Large intestine (tissue), 3 donors: ENCODE results near the gene SELENON. TPM values are rescaled to one million over a fixed set of nuclear protein-coding genes. Genes with fewer than 3 reads are reported as not detected.

Experiments
- DNase-seq, 2 donors: peaks; one replicate each; pipeline versions ENCODE4 v3.0.0 to v3.0.0-alpha.2; 2013
- H3K27ac ChIP-seq: one replicate; pipeline ENCODE4 v1.5.1; 2013; ENCODE audit warnings: low read length
- H3K27me3 ChIP-seq: 2 replicates; pipeline ENCODE4 v1.6.1; 2013; ENCODE audit warnings: low read length; ENCODE audit not compliant: control insufficient read depth, insufficient read depth
- H3K36me3 ChIP-seq: 2 replicates; pipeline ENCODE4 v1.6.1; 2013; ENCODE audit warnings: low read length; ENCODE audit not compliant: control insufficient read depth, insufficient read depth
- H3K4me1 ChIP-seq: one replicate; pipeline ENCODE4 v1.6.1; 2013; ENCODE audit warnings: low read length; ENCODE audit not compliant: control insufficient read depth, insufficient read depth
- H3K4me3 ChIP-seq: one replicate; pipeline ENCODE4 v1.5.1; 2013; ENCODE audit warnings: low read length
- H3K9me3 ChIP-seq: one replicate; pipeline ENCODE4 v1.6.1; 2013; ENCODE audit warnings: mild to moderate bottlenecking, low read depth, low read length, moderate library complexity; ENCODE audit not compliant: control insufficient read depth
- WGBS: methylation state at CpG from one replicate; pipeline ENCODE4 v1.1.5; 2013; ENCODE audit warnings: low lambda C conversion rate; ENCODE audit not compliant: insufficient coverage; 5-methylcytosine and 5-hydroxymethylcytosine counted together
- polyA plus RNA-seq: library from polyadenylated mRNA; unstranded; fragments of 120-200 nt; gene quantifications from one replicate; pipeline ENCODE4 v1.2.1, GENCODE V29; 2013

SELENON gene
- polyA plus RNA-seq, 1 donor, result 62.9 TPM

DNA sequence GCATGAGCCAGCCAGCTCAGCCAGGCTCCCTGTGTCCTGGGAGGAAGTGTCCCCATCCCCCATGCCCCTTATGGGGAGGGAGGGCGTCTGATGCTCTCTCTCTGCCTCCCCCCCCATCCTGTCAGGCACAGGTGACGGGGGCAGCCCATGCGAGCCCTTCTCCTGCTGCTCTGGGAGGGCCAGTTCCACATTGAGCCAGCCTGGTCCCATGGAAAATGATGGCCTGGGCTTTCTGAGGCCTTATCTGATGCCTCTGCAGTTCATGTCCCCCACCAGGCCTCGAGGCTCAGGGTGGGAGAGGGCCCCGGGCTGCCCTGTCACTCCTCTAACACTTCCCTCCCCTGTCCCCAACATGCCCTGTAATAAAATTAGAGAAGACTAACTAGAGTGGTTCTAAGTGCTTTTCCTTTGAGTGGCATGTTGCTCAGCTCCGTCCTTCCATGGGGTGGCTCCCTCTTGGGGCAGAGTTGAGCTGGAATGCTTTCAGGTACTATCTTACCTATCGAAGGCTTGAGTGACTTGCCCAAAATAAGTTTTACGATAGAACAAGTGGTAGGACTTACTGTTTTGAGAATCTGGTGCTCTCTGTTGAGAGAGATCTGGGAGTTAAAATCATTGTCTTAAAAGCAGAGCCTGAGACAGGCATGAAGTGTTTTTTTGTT, 18.0 kb downstream of the SELENON start:
- no peak overlapping the region for H3K4me3 ChIP-seq
- H3K9me3 ChIP-seq, result no peaks in the 10 kb centered on the region
- H3K36me3 ChIP-seq, result peaks cover 33% of the 10 kb centered on the region
- WGBS, result no CpG with 5 or more reads among the region's 8 CpGs
- no peaks in the 10 kb centered on the region for H3K27me3 ChIP-seq
- peaks cover 29% of the 10 kb centered on the region for H3K4me1 ChIP-seq
- peak overlapping the region; percentile 93 for H3K27ac ChIP-seq
- peak in 1 of 2 donors; percentile 58 for DNase-seq

DNA sequence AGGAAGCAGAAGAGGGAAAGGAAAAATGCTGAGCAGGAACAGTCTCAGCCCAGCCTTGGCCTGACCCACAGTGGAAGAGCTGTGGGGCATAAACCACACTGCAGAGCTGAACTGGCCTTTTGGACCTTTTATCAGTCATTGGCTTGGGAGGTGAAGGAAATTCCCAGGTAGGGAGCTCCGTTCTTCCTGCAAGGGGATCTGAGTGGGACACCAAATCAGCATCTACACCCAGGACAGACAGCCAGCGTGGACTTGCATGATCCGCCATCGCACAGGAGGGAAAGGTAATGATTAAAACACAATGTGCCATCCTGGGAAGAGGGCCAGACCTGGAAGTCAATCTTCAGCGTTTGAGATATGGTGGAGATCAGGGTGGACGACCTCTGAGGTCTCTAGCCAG, 18.6 kb downstream of the SELENON start:
- WGBS, result no CpG with 5 or more reads among the region's 6 CpGs
- Histone ChIP-seq H3K4me1 (peaks cover 29% of the 10 kb centered on the region), H3K27ac (peak overlapping the region; percentile 93), H3K27me3 (no peaks in the 10 kb centered on the region), H3K9me3 (no peaks in the 10 kb centered on the region), H3K4me3 (peak overlapping the region; percentile 87), H3K36me3 (peaks cover 35% of the 10 kb centered on the region)
- peak in 1 of 2 donors; percentile 75 for DNase-seq

DNA sequence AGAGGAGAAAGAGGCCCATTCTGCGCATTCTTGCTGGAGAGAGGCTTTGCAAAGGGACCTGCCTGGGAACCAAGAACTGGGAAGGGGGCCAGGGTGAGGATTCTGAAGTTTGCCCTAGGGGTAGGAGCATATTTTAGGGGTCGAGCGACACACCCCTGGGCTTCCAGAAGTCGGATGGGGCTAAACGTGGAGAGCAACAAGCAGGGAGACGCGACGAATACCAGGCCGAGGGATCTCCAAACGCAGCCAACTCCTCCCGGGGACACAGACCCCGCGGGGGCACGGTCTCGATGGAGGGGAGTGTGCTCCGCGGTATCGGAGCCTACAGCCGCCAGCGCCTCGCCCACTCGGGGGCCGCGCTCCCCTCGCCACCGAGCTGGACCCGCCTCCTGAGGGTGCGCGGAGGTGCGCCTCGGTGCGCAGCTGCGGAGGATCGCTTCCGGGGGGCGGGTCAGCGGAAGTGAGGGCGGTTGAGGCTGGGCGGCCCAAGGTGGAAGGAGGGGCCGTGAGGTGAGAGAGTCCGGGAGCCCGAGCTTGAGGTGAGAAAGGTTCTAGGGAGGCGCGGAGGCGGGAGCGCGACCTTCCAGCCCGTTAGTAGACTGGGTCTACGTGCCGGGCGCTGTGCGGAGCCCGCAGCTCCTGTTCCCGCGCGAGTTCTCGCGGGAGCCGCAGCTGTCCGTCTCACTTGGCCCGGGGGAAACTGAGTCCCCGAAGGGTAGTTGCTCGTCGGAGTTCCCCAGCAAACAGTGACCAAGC, 19.7 kb downstream of the SELENON start, which contains the start of gene MTFR1L:
MTFR1L (plus strand) TSS at position 464 of the 756 bp plus-strand sequence. CDS start 3,151 bp downstream, outside the sequence.
- H3K9me3 ChIP-seq, result no peaks in the 10 kb centered on the region
- DNase-seq, result peak; percentile 91 to 96

DNA sequence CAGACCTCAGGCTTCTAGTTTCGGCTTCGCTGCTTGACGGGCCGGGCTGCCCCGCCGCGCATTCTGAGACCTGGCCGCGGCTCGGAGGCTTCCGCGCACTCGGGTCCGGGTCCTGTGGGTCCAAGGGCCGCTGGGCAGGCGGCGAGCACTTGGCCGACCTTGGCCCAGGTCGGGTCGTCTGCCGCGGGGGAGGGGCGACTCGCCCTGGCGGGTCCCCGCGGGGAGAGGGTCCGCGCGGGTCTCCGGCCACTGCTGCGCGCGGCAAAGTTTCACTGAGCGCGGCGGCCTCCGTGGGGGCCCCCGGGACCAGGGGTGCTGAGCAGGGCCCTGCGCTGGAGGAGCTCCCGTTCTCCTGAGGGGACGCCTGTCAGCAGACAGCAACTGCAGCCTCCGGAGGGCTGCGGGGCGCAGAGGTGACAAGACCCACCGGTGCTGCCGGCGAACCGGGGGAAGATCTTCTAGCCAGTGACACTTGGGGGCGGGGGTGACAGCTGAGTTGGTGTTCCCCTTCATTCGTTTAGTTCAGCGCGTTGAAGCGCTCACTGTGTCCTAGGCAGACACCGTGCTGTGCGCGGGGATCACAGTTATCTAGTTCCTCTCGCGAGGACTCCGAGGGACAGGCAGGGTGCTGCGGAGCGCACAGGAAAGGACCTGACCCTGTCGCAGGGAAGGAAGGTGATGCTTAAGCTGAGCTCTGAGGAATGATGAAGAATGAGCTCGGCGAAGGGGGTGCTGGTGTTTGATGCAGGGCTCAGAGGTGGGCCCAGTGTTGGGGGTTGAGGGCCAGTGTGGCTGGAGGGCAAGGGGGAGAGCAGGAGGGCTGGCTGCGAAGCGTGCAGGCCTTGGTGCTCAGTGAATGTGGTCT, 20.5 kb downstream of the SELENON start:
- no CpG with 5 or more reads among the region's 67 CpGs for WGBS
- H3K4me1 ChIP-seq, result peaks cover 29% of the 10 kb centered on the region

More for the DNA sequence above, 19.7 kb downstream of the SELENON start, which contains the start of gene MTFR1L:
- Histone ChIP-seq H3K4me3 (peak within 1 kb of the TSS; percentile 87), H3K36me3 (peaks cover 30% of the 10 kb centered on the region), H3K4me1 (peaks cover 29% of the 10 kb centered on the region), H3K27ac (peak within 1 kb of the TSS; percentile 93), H3K27me3 (no peaks in the 10 kb centered on the region)
- WGBS, result no CpG with 5 or more reads among the region's 64 CpGs

DNA sequence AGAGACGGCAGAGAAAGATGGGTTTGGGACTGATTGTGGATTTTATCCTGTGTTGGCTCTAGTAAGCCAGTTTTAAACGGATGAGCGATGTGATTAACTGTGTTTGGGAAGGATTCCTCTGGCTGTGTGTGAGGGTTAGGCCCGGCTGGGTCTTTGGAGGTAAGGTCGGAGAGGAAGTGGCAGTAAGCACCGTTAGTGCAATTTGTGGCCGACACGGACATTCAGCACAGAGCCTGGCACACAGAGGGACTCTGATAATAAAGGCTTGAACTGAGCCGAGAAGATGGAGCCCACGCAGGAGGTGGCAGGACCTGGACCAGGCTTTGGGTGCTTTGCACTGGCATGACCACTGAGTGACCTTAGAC, 21.1 kb downstream of the SELENON start:
- DNase-seq, result no peak
- no peaks in the 10 kb centered on the region for H3K27me3 ChIP-seq
- no CpG with 5 or more reads among the region's 10 CpGs for WGBS
- H3K9me3 ChIP-seq, result no peaks in the 10 kb centered on the region
- peak overlapping the region; percentile 87 for H3K4me3 ChIP-seq
- peak overlapping the region; percentile 93 for H3K27ac ChIP-seq
- H3K36me3 ChIP-seq, result peaks cover 19% of the 10 kb centered on the region
- peaks cover 29% of the 10 kb centered on the region for H3K4me1 ChIP-seq

More for the DNA sequence above, 20.5 kb downstream of the SELENON start:
- peak in 1 of 2 donors; percentile 81 for DNase-seq
- Histone ChIP-seq H3K9me3 (no peaks in the 10 kb centered on the region), H3K36me3 (peaks cover 23% of the 10 kb centered on the region), H3K27ac (peak overlapping the region; percentile 93), H3K4me3 (peak overlapping the region; percentile 87), H3K27me3 (no peaks in the 10 kb centered on the region)

DNA sequence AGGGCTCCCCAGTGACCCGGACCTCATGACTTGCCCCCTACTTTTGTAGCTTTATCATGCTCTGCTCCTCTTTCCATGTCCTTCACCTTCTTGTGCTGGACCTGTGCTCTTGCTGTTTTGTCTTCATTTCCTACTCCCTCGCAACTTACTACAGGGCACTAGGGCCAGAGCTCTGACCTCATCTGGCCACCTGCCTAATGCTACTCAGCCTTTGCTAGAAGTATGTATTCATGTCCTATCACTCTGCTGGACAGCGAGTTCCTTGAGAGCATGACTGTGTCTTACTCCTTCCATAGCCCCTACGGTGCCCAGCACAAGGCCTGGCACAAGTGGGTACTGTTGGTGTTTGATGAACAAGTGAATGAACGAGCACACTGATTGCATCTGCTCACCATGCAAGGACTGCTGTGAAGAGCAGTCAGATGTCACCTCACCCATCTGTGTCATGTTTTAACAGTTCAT, 21.7 kb downstream of the SELENON start:
- Histone ChIP-seq H3K4me3 (no peak overlapping the region), H3K27me3 (no peaks in the 10 kb centered on the region), H3K4me1 (peaks cover 29% of the 10 kb centered on the region), H3K36me3 (peaks cover 20% of the 10 kb centered on the region), H3K9me3 (no peaks in the 10 kb centered on the region), H3K27ac (no peak overlapping the region)
- 89% methylated on average over 2 of the region's 5 CpGs for WGBS
- DNase-seq, result no peak

DNA sequence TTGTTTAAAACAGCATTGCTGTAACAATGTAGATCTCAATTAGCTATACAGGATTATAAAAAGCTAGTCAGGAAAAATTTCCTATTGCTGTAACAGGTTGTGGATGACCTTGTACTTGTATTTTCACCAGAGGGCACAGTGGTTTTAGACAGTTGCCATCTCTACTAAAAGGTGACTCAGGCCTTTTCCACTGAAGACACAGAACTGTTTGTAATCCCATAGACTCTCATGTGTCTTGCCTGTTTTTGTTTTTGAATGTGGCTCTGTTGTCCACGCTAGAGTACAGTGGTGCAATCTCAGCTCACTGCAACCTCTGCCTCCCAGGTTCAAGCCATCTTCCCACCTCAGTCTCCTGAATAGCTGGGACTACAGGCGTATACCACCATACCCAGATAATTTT, 25.6 kb downstream of the SELENON start:
- no peak overlapping the region for H3K4me3 ChIP-seq
- no peak for DNase-seq
- H3K36me3 ChIP-seq, result peaks cover 57% of the 10 kb centered on the region
- H3K27ac ChIP-seq, result no peak overlapping the region
- H3K4me1 ChIP-seq, result peaks cover 11% of the 10 kb centered on the region
- H3K27me3 ChIP-seq, result no peaks in the 10 kb centered on the region
- H3K9me3 ChIP-seq, result no peaks in the 10 kb centered on the region
- WGBS, result no CpG with 5 or more reads among the region's 2 CpGs

DNA sequence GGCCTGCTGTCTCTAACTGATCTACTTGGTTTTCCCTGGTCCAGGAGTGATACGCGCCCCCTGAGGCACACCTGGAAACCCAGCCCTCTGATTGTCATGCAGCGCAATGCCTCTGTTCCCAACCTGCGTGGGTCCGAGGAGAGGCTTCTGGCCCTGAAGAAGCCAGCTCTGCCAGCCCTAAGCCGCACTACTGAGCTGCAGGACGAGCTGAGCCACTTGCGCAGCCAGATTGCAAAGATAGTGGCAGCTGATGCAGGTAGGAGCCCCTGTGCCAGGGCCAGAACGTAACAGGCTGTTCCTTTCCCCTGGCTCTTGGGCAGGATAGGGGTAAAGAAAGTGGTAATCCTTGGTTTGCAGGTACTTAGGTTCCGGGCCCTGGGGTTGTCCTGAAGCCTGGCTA, 26.6 kb downstream of the SELENON start:
- Histone ChIP-seq H3K4me3 (no peak overlapping the region), H3K36me3 (peaks cover 66% of the 10 kb centered on the region), H3K27ac (no peak overlapping the region), H3K9me3 (no peaks in the 10 kb centered on the region), H3K4me1 (peaks cover 8% of the 10 kb centered on the region), H3K27me3 (no peaks in the 10 kb centered on the region)
- no CpG with 5 or more reads among the region's 10 CpGs for WGBS
- DNase-seq, result no peak

DNA sequence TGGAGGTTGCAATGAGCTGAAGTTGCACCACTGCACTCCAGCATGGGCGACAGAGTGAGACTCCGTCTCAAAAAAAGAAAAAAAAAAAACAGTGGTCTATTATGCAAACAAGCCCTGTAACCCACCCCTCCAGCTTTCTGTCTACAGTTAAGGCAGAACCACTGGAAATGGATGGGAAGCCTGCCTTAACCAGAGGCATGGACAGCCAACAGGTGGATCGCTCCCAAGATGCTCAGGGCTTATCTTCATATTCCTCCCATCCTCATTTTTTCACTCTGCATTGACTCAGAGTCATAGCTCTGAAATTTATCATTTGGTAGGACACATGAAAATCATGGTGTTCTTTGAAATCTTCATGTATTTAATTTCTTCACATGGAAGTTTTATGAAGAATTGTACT, 28.5 kb downstream of the SELENON start:
- Histone ChIP-seq H3K27me3 (no peaks in the 10 kb centered on the region), H3K27ac (no peak overlapping the region), H3K9me3 (no peaks in the 10 kb centered on the region), H3K4me3 (no peak overlapping the region), H3K4me1 (peaks cover 20% of the 10 kb centered on the region), H3K36me3 (peaks cover 81% of the 10 kb centered on the region)
- DNase-seq, result no peak
- 100% methylated on average over 1 of the region's 3 CpGs for WGBS

DNA sequence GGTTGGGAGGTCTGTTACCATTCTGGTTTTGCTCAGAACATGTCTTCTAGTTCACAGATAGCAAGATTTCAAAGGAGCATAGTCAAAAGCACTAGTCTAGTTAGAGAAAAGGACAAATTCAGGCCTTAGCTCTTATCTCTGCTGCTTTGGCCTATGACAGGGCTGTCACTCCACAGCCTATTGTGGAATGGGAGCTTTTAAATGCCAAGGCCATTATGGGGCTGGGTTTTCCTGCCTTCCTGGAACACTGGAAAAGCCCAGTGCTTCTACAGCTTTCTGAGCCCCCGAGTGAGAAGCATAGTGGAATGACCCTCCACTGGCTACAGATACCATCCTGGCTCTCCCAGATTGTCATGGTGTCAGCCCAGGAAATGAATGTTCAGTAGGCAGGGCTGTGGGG, 29.1 kb downstream of the SELENON start:
- Histone ChIP-seq H3K4me1 (peaks cover 20% of the 10 kb centered on the region), H3K9me3 (no peaks in the 10 kb centered on the region), H3K27me3 (no peaks in the 10 kb centered on the region), H3K4me3 (no peak overlapping the region), H3K36me3 (peaks cover 83% of the 10 kb centered on the region), H3K27ac (no peak overlapping the region)
- DNase-seq, result no peak
- no CpG with 5 or more reads among the region's 1 CpG for WGBS
